Stimulated activated CD8-positive, alpha-beta memory T cell treated with anti-CD3 and anti-CD28 coated beads, Interleukin-7, amount 100 ng/mL, for 48 hours (primary cell): ENCODE results near the gene DCTPP1.

Source experiments
- DNase-seq, 2 donors: peaks; one replicate each; pipeline ENCODE4 v3.0.0-alpha.2; 2020; ENCODE audit warnings: low read depth in 1 of 2; ENCODE audit errors: extremely low read depth in 1 of 2

The DCTPP1 gene

DNA sequence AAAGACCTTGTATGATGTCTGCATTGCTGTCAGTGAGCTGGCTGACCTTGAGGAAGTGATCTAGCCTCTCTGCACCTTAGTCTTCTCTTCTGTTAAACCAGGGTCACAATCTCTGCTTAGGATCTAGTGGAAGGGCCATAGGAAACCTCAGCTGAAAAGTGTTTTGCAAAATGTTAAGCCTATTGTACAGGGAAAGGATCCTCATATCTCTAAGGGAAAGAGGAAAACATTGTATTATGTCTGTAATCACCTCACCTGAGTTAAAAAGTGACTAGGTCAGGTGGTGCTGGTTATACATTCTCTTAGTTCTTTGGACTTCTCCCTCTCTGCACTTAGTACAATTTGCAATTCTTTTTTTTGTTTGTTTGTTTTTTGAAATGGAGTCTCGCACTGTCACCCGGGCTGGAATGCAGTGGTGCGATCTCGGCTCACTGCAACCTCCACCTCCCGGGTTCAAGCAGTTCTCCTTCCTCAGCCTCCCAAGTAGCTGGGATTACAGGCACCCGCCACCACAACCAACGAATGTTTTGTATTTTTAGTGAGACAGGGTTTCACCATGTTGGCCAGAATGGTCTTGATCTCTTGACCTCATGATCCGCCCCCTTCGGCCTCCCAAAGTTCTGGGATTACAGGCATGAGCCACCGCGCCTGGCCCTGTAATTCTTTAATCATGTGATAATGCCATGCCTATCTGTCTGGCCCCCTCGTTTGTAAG lies 17.8 kb upstream of the DCTPP1 start:
- no peak for DNase-seq

- no peak for DNase-seq
Observed at GRCh38 chr16:30446203-30446595, 16.4 kb upstream of the DCTPP1 start.

DNA sequence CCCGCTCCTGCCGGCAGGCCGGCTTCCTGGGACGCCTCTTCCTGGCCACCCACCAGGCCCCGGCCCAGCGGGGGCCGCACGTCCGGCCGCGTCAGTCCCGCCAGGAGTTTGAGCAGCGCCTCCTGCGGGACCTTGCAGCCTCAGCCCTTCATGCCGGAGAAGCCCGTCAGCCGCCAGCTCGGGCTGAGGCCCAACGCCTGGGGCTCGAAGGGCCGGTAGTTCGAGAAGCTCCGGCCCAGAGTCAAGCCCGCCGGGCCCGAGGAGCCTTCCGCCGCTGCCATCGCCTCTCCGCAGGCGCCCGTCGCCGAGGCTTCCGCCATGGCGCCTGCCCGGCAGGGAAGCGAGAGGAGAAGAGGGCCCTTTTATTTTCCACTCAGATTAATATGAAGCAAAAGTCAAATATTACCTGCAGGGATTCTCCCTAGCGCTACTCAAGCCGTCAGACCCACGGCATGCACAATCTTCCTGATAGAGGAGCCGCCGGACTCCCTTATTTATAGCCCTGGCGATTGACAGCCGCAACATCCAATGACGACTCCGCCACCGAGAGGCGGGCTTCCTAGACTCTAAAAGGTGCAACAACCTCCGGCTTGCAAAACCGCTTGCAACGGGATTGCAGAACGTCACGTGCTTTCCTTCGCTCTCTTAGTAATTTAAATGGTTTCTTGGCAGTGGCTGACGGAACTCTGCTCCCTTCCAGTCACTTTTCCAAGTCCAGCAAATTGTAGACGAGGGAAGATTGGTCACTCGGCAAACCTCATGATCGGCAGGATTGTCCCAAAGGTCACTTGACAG lies 15.8 kb upstream of the DCTPP1 start, which contains the start of gene SEPHS2:
TSS of gene SEPHS2 (minus strand) at position 467 of the 795 bp plus-strand sequence. CDS start at position 320, 147 bp downstream.
- DNase-seq = peak; percentile 86 to 94

DNA sequence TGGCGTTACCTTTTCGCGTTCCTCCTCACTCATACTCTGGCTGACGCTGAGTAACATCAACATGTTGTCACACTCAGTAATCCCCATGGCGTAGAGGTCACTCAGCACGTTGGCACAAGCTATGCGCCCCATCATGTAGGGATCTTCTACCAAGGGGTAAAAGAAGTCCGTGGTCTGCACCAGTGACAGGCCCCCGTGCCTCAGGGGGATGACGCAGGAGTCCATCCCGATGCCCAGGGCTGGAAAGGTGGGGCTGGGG lies 15.2 kb upstream of the DCTPP1 start:
- no peak for DNase-seq

DNA sequence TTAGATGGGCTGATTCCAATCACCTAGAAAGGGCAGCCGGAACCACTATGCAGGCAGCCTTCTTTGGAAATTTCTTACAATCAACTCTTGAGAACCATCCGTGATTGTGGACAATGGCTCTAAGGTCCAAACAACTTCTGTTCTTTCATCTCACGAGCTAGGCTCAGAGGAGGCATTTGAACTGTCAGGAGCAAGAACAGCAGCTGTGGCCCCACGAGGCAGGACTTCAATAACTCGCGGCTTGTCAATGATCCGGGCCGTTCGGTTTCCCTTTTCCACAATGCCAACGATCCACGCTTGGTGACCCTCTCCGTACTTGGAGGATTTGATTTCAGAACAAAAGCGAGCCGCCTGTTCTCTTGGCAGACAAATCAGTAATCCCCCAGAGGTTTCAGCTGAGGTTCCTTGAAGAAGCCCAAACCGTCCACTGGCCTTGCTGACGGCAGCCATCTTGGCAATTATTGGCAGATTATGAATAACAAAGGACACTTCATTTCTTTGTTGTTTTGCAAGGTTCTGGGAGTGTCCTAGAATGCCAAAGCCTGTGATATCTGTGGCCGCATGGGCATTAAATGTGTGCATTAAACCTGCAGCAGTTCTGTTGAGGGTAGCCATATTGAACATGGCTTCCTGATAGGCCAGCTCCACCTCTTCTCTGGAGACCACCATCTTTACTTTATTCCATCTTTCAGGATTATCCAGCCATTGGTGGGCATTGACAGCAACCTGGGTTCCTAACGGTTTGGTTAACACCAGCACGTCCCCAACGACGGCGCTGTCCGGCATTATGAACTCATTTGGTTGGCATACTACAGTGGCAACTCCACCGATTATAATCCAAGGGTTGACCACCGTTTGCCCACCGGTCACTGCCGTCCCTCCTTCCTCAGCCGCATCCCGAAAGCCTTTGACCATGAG lies 14.7 kb upstream of the DCTPP1 start:
- DNase-seq = no peak

GRCh38 chr16:30443631-30444030 lies 13.8 kb upstream of the DCTPP1 start:
- DNase-seq = no peak

DNA sequence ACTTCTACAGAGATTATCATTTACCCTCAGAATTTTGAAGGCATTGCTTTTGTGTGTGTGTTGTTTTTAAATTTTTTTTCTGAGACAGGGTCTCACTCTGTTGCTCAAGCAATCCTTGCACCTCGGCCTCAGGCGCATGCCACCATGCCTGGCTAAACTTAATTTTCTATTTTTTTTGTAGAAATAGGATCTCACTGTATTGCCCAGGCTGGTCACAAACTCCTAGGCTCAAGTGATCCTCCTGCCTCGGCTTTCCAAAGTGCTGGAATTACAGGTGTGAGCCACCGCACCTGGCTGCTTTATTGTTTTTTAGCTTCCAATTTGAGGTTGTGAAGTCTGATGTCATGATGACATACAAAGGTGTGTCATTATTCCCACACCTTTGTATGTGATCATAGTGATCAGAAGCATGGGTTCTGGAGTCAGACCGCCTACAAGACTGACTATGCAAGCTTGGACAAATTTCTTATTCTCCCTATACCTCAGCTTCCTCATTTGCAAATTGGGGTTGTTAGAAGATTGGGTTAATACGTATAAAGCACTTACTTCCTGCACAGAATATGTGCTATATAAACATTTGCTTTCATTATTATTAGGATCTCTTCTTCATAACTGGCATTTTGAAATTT lies 10.0 kb upstream of the DCTPP1 start:
- DNase-seq = no peak

- DNase-seq = no peak
Observed at GRCh38 chr16:30438835-30439234, 9.0 kb upstream of the DCTPP1 start.

DNA sequence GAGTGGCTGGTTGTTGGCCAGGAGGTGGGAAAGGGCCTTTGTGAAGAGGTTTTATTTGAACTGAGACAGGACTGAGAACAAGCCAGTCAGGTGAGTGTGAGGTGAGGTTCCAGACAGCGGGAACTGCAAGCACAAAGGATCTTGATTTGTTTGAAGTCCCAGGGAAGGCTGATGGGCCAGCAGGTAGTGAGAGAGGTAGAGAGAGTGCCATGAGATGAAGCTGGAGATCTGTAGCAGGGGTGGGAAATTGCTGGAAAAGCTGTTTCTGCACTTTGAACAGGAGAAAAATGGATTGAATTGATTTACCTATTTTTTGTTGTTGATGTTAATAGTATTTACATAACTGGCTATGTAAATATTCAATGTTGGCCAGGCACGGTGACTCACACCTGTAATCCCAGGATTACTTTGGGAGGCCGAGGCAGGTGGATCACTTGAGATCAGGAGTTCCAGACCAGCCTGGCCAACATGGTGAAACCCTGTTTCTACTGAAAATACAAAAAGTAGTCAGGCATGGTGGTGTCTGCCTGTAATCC lies 7.7 kb upstream of the DCTPP1 start:
- no peak for DNase-seq

DNA sequence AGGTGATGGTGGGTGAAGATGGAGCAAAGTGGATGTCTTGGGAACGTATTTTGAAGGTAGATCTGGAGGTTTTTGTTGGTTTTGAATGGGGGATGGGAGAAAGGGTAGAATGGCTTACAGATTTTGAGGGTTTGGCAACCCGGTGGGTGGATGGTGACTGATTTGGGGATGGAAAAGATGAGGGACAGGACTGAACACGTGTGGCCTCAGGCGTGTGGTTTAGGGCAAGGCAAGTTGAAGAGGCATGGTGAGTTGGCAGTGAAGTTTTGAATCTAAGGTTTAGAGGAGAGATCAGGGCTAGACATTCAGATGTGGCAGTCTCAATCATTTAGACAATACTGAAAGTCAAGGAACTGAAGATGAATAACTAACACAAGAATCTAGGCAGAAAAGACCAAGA lies 5.0 kb upstream of the DCTPP1 start:
- peak in 1 of 2 donors; percentile 80 for DNase-seq

GRCh38 chr16:30430428-30430970 lies 669 bp upstream of the DCTPP1 start:
- peak in 1 of 2 donors; percentile 39 for DNase-seq

DNA sequence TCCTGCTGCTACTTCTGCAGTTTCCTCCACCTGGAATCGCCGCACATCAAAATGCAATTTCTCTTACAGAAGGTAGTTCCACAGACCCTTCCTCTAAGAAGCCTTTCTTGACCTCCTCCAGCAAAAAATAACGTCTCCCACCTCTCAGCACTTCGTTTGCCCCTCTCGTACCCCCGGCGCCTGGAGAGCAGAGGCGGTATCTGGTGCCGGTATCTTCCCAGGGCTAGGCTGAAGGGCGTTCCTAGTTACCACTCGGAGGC lies 482 bp downstream of the DCTPP1 start:
- DNase-seq = no peak

DNA sequence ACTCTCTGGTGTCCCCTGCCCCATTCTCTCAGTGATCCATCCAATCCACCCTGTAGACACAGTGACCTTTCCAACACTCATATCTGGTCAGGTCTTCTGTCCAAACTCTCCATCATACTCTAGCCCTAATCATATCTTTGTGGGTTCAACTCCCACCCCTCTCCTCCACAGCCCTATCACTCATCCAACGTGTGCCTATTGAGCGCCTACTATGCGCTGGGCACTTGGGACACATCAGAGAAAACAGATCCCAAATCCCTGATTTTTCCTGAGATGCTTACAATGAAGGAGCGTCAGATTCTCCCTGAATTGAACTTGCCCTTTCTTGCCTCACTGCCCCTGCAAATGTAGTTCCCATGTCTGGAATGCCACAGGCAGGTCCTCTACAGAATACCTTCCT lies 1.8 kb downstream of the DCTPP1 start:
- no peak for DNase-seq

DNA sequence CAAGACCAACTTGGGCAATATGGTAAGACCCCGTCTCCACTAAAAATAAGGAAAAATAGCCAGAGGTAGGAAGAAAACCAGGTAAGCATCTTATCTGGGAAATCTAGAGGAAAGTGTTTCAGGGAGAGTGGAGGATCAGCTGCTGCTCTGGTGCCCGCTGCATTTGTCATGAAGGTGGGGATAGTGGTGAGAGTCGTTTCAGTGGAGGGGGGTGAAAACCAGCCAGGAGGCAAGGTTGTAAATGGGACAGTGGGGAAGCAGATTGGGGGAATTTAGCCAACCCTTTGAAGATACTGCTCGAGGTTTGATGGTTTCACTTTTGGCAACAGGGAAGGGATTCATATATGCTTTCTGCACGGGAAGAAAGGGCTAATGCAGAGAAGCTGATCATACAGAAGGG lies 8.8 kb downstream of the DCTPP1 start:
- no peak for DNase-seq

DNA sequence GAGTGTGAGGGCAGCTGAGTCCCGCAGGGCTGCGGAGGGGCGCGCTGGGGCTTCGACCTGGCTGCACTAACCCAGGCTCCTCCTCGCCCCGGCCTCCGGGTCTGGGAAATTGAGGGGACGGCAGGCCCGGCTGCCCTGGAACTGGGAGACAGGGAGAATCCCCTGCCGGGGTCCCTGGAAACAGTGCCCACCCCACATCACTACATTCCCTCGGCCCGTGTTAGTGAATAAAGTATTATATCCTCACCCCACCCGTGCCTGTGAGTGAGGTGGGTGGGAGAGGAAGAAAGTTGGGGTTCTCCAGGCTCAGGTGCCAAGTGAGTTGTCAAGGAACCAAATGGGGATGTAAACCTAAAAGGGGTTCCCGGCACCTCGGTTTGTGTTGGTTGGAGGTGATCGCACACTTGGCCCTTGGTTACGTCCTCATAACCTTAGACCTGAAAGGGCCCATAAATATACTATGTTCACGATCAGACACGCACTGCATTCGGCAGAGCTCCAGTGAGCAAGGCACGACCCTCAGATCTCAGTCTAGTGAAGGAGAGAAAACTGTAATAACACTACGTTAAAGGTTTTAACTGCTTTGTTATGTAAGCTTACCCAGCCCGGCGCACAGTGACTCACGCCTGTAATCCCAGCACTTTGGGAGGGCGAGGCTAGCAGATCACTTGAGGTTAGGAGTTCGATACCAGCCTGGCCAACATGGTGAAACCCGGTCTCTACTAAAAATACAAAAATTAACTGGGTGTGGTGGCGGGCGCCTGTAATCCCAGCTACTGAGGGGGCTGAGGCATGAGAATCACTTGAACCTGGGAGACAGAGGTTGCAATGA lies 11.3 kb downstream of the DCTPP1 start:
- no peak for DNase-seq

GRCh38 chr16:30417529-30418349 lies 12.1 kb downstream of the DCTPP1 start:
- DNase-seq = peak; percentile 80 to 82

DNA sequence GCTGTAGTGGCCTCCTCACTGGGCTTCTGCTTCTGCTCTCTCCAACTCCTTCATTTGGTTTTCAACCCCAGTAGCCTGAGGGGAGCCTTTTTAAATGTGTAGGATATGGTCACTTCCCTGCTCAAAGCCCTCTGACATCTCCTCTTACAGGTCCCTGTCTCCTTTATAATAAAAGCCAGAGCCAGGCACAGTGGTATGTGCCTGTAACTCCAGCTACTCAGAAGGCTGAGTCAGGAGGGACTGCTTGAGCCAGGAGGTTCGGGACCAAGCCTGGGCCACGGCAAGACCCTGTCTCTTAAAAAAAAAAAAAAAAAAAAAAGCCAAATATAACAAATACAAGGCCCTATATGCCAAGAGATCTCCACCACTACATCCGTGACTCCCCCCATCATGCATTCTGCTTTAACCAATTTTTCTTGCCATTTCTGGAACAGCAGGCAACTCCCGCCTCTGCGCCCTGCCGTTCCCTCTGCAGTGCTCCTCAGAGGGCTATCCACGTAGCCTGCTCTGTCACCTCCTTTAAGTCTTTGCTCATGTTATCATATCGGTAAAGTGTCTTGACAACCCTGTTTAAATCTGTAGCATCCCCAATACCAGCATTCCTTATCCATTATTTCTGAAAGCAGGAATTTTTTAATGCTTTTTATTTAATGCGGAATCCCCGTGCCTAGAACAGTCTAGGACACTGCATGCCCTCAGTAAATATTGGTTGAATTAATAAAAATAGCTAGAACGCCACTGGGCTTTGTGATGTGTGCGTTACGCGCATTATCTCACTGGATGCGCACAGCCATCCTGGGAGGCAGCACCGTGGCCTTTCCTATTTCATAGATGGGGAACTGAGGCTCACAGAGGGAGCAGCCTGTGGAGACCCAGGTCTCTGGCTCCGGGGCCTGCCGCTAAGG lies 13.0 kb downstream of the DCTPP1 start:
- DNase-seq = no peak

DNA sequence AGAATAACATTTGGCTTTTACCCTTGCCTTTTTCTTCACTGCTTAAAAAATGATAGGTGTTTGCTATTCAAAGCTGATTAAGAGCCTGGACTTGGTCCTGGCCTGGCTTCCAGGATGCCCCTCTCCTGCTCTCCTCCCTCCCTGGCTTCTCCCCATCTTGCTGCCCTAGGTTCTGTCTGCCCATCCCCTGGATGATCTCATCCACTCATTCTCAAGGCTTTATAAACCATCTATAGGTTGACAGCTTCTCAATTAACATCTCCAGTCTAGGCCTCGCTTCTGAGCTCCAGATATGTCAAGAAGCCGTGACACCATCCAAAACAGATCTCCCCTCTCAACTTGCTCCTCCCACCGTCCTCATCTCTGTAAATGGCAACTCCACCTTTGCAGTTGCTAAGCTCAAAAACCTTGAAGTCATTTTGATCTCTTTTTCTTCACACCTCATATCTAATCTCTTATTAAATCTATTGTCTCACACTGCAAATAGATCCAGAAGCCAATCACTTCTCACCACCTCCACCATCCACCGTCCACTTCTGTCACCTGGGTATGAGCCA lies 13.7 kb downstream of the DCTPP1 start:
- no peak for DNase-seq
